Bronchus fibroblast of lung (primary cell): ENCODE data around the gene PIP5K1C. TPM values are rescaled to one million over a fixed set of nuclear protein-coding genes. Genes with fewer than 3 reads are reported as not detected.

Experiments
- total RNA-seq: library from RNA; depleted of rRNA; stranded (reverse); fragments of >200 nt; gene quantifications from 2 replicates; pipeline ENCODE4 v1.2.3, GENCODE V29; 2015

Gene PIP5K1C
- total RNA-seq = 18.8 and 21.1 TPM in 2 replicates

GRCh38 chr19:3700242-3701032 is at the start of gene PIP5K1C:
PIP5K1C (minus strand) TSS chr19:3700468; CDS start chr19:3700390, 78 bp downstream.

GRCh38 chr19:3708207-3708931 is 8.1 kb upstream of the PIP5K1C start, which contains the start of gene TJP3:
TJP3 (plus strand) TSS chr19:3708384; CDS start chr19:3728433, 20,049 bp downstream.

GRCh38 chr19:3626473-3627350 is 73.6 kb downstream of the PIP5K1C start, which contains the start of gene CACTIN:
CACTIN (minus strand) TSS chr19:3626790; CDS start chr19:3626762, 28 bp downstream.

GRCh38 chr19:3606690-3607289 is 93.5 kb downstream of the PIP5K1C start, which contains the start of gene TBXA2R:
TBXA2R (minus strand) TSS chr19:3606875; CDS start chr19:3600634, 6,241 bp downstream.

GRCh38 chr19:3585301-3586126 is 114.8 kb downstream of the PIP5K1C start, which contains the start of gene GIPC3:
GIPC3 (plus strand) TSS chr19:3585478; CDS start chr19:3585598, 120 bp downstream.

Other genes with a start within 250 kb of the PIP5K1C start
- gene SMIM24, start 219.9 kb downstream of the PIP5K1C start, total RNA-seq = not detected in 2 replicates
- not detected in 2 replicates for gene SMIM44, start 217.0 kb downstream of the PIP5K1C start, total RNA-seq
- 12.2 and 14.1 TPM in 2 replicates for gene DOHH, start 199.8 kb downstream of the PIP5K1C start, total RNA-seq
- 40.4 and 44.7 TPM in 2 replicates for gene FZR1, start 194.2 kb downstream of the PIP5K1C start, total RNA-seq
- gene TEKTIP1, start 161.3 kb downstream of the PIP5K1C start, total RNA-seq = not detected in 2 replicates
- 70.3 and 77.4 TPM in 2 replicates for gene MFSD12, start 142.9 kb downstream of the PIP5K1C start, total RNA-seq
- 169 and 170 TPM in 2 replicates for gene HMG20B, start 127.5 kb downstream of the PIP5K1C start, total RNA-seq
- 0.15 and 0.17 TPM in 2 replicates for gene GIPC3, start 115.0 kb downstream of the PIP5K1C start, total RNA-seq
- gene TBXA2R, start 93.6 kb downstream of the PIP5K1C start, total RNA-seq = 1.8 and 3.4 TPM in 2 replicates
- 36.3 and 38.5 TPM in 2 replicates for gene CACTIN, start 73.7 kb downstream of the PIP5K1C start, total RNA-seq
- gene TJP3, start 7.9 kb upstream of the PIP5K1C start, total RNA-seq = not detected in 2 replicates
- gene APBA3, start 61.2 kb upstream of the PIP5K1C start, total RNA-seq = 19.2 and 19.8 TPM in 2 replicates
- gene MRPL54, start 62.2 kb upstream of the PIP5K1C start, total RNA-seq = 92.8 and 93.9 TPM in 2 replicates
- gene RAX2, start 71.8 kb upstream of the PIP5K1C start, total RNA-seq = not detected in 2 replicates
- gene MATK, start 85.9 kb upstream of the PIP5K1C start, total RNA-seq = not detected in 2 replicates
- not detected in 2 replicates for gene ZFR2, start 168.6 kb upstream of the PIP5K1C start, total RNA-seq
- under 0.01 and 0.67 TPM in 2 replicates for gene ATCAY, start 180.2 kb upstream of the PIP5K1C start, total RNA-seq
- not detected in 2 replicates for gene NMRK2, start 232.6 kb upstream of the PIP5K1C start, total RNA-seq